Stomach (tissue), 4 donors: ENCODE measurements around the gene LSAMP.

Experiments used
- CTCF ChIP-seq, 7 experiments: fragments of 450-650 bp in 4 of 7; fragments of 200-600 bp in 3 of 7; sonication (generic) in 3 of 7; IDR thresholded peaks; one replicate each; pipeline ENCODE4 v1.5.1; 2016 to 2019; ENCODE audit warnings: antibody characterized with exemption in 7 of 7, control low read depth in 2 of 7, mild to moderate bottlenecking in 1 of 7
- EP300 ChIP-seq: sonication (generic); formaldehyde crosslinking; IDR thresholded peaks from one replicate; pipeline ENCODE4 v1.6.1; 2017; ENCODE audit warnings: antibody characterized with exemption
- POLR2A ChIP-seq, 4 donors: fragments of 450-650 bp; IDR thresholded peaks; one replicate each; pipeline ENCODE4 v1.6.1; 2016; ENCODE audit warnings: antibody characterized with exemption in 4 of 4, control low read depth in 2 of 4, mild to moderate bottlenecking in 1 of 4, moderate library complexity in 1 of 4
- POLR2AphosphoS5 ChIP-seq, 3 donors: sonication (generic); formaldehyde crosslinking; IDR thresholded peaks; one replicate each; pipeline ENCODE4 v1.6.1; 2016; ENCODE audit warnings: antibody characterized with exemption in 3 of 3

GRCh38 chr3:115930168-115930567 lies 515.1 kb downstream of the LSAMP start:
- no peak for TF ChIP-seq CTCF (IDR thresholded peaks at IDR 0.05)
- TF ChIP-seq POLR2A (IDR thresholded peaks at IDR 0.05): no peak
- no peak for TF ChIP-seq EP300
- TF ChIP-seq POLR2AphosphoS5 (IDR thresholded peaks at IDR 0.05): no peak
